HG02973 (cell line): ENCODE results near the gene ADAMTS6.
"Not testable (repeated sequence)": the region's sequence is repeated elsewhere in the genome, so short reads cannot be mapped to it uniquely, and the experiment has no call there.

Experiments used
- ATAC-seq: cut with Tn5 transposase; IDR thresholded peaks from one replicate; pipeline ENCODE4 v1.9.1; 2021; ENCODE audit warnings: moderate library complexity; ENCODE audit not compliant: unreplicated experiment

Gene ADAMTS6

GRCh38 chr5:65370505-65370904, 111.2 kb downstream of the ADAMTS6 start:
- ATAC-seq: not testable (repeated sequence)

GRCh38 chr5:65366655-65367054, 115.1 kb downstream of the ADAMTS6 start:
- ATAC-seq: no peak

- no peak for ATAC-seq
Observed at GRCh38 chr5:65364907-65365306, 116.8 kb downstream of the ADAMTS6 start.

DNA sequence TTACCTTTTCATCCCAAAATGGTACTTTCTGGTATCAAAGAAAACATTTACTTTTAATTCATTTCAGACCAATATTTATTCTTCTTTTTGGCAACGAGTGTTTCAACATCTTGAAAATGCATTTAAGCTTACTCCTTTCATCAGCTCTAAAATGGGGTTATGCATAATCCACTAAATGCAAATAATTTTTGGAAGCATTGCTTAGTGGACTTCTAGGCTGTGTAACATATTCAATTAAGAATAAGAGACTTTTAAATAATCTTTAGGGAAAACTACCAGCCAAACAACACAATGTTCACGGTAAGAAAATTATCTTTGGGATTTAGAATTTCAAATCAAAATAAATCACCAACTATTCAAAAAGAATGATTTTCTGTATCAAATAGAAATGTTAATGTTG, 118.2 kb downstream of the ADAMTS6 start:
- ATAC-seq: no peak

DNA sequence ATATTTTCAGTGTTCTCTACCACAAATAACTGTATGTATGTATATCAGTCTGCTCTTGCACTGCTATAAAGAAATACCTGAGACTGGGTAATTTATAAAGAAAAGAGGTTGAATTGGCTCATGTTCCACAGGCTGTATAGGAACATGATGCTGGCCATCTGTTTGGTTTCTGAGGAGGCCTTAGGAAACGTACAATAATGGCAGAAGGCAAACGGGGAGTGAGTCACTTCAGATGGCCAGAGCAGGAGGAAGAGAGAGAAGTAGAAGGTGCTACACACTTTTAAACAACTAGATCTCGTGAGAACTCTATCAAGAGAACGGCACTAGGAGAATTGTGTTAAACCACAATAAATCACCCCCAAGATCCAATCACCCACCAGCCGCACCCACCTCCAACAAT, 121.7 kb downstream of the ADAMTS6 start:
- ATAC-seq: no peak

DNA sequence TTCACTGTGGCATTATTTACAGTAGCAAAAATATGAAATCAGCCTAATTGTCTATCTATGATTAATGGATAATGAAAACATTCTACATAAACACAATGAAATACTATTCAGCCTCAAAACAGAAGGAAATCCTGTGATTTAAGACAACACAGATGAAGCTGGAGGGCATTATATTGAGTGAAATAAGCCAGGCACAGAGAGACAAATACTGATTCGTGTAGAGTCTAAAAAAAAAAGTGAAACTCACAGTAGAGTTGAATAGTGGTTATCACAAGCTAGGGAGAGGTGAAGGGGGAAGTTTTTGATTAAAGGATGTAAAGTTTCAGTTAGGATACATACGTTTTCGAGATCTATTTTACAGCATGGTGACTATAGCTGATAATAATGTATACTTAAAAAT, 122.2 kb downstream of the ADAMTS6 start:
- no peak for ATAC-seq

DNA sequence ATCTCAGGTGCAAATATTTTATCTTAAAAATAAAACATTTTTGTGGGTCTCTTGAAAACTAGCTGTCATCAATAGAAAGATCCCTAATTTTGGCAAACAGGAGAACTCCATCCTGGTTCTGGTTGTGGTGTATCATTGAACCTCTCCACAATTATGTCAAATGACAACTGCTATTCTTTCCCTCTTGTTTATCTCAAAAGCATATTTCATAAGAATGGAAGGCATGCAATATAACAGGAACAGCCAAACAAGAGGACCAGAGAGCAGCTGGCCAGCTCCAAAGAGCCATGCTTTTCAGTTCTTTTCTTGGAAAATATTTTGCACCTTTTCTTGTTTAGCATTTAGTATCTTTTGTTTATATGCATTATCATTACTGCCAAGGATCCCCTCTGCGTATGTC, 125.4 kb downstream of the ADAMTS6 start:
- ATAC-seq: no peak

GRCh38 chr5:65355301-65355700, 126.4 kb downstream of the ADAMTS6 start:
- no peak for ATAC-seq

DNA sequence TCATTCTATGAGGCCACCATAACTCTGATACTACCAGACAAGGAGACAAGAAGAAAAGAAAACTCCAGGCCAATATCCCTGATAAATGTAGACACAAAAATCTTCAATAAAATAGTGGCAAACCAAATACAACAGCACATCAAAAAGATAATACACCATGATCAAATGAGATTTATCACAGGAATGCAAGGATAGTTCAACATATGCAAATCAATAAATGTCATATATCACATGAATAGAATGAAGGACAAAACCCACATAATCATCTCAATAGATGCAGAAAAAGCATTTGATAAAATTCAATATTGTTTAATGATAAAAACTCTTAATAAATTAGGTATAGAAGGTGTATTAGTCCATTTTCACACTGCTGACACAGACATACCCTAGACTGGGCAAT, 139.9 kb downstream of the ADAMTS6 start:
- ATAC-seq: no peak

DNA sequence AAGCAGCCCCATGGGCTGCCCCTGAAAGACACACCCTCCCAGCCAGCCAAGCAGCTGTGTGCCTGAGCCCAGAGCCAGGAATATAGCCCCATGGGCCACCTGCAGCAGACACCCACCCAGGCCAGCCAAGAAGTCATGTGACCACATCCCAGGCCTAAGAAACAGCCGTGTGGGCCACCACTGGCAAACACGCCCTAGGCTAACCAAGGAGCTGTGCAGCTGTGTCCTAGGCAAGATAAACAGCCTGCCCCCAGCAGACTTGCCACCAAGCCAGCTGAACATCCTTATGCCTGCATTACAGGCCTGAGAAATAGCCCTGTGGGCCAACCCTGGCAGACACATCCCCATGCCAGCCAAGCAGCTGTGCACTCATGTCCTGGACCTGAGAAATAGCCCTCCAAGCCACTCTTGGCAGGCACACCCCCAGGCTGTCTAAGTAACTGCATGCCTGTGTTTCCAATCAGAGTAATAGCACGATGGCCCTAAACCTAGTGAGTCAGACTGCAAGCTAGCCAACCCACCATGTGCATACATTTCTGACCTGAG, 143.0 kb downstream of the ADAMTS6 start:
- ATAC-seq: no peak

GRCh38 chr5:65334077-65334476, 147.6 kb downstream of the ADAMTS6 start:
- no peak for ATAC-seq

DNA sequence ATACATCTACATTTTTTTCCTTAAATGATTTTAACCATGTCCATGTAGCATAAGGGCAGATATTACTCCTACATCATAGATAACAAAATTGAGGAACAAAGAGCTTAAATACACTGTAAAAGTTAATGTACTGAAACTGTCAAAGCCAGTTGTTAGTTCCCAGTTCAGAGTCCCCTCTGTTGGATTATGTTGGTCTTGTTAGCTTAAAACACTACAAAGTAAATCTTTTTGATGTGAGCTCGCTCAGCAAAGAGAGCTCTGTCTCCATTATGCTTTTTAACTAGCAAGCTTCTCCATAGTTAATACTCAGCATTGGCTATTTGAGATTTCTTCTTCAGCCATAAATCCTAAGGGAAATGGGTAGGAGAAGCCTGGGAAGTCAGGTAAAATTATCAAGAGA, 149.1 kb downstream of the ADAMTS6 start:
- ATAC-seq: no peak

DNA sequence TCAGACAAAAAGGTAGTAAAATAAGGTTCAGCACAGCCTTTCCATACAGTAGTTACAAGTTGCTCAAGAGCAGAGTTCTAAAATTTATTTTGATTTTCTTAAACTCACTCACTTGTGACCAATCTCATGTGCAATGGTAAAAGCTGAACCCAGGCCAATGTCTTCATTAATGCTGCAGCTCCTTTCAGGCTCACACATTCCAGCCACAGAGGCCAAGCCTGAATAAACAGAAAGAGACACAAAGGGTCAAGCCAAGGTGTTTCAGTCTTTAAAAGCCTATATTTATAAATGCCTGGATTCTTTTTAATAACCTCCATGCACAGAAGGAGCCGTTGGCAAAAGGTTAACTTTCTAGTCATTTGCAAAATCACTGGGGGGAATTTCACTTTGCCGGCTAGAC, 152.5 kb downstream of the ADAMTS6 start:
- ATAC-seq: no peak

- ATAC-seq: no peak
Observed at GRCh38 chr5:65327582-65327981, 154.1 kb downstream of the ADAMTS6 start.

- no peak for ATAC-seq
Observed at GRCh38 chr5:65326922-65327321, 154.8 kb downstream of the ADAMTS6 start.

DNA sequence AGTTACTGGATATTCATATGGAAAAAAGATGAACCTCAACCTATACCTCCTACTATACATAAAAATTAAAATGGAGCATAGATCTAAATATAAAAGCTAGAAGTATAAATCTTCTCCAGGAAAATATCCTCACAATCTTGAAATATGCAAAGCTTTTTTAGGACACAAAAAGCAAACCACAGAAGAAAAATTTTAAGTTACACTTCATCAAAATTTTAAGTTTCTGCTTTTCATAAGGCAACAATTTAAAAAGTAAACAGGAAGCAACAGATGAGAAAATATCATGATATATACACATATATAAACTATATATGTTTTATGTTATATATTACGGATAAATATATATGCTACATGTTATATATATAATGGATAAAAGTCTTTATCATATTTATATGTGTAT, 157.5 kb downstream of the ADAMTS6 start:
- ATAC-seq: no peak

DNA sequence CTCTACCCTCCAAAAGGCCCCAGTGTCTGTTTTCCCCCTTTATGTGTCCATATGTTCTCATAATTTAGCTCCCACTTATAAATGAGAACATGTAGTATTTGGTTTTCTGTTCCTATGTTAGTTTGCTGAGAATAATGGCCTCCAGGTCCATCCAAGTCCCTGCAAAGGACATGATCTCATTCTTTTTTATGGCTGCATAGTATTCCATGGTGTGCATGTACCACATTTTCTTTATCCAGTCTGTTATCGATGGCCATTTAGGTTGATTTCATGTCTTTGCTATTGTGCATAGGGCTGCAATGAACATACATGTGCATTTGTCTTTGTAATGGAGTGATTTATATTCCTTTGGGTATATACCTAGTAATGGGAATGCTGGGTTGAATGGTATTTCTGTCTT, 161.0 kb downstream of the ADAMTS6 start:
- not testable (repeated sequence) for ATAC-seq

DNA sequence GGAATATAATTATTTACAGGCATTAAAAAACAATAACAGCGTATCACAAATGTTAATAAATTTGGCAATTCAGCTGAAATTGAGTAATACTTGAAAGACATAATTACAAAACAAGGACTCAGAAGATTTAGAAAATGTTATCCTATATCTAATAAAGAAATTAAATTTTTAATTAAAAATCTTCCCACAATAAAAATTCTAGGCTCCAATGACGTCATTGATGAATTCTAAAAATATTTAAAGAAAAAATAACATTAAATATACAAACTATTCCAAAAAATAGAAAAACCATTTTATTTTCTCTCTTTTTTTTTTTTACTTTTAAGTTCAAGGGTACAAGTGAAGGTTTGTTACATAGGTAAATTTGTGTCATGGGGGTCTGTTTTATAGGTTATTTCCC, 161.5 kb downstream of the ADAMTS6 start:
- no peak for ATAC-seq

GRCh38 chr5:65307931-65308330, 173.8 kb downstream of the ADAMTS6 start:
- no peak for ATAC-seq

- ATAC-seq: no peak
Observed at GRCh38 chr5:65307088-65307487, 174.6 kb downstream of the ADAMTS6 start.

DNA sequence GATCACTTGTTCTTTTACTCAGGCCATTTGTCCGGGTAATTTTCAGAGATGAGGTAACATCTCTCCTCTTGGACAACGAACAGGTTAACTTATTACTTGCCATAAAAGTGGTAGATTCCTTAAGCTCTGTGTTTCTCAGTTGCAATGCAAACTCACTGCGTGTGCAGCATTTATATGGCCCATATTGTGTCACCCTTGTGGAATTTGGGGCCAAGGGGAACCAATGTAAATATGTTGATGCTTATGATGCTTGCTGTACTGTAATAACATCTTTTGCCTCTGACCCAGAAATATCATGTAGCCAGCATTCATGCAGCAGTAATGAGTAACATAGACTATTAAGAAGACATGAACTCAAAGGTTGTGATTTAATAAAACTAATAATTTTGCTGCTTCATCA, 175.8 kb downstream of the ADAMTS6 start:
- no peak for ATAC-seq

DNA sequence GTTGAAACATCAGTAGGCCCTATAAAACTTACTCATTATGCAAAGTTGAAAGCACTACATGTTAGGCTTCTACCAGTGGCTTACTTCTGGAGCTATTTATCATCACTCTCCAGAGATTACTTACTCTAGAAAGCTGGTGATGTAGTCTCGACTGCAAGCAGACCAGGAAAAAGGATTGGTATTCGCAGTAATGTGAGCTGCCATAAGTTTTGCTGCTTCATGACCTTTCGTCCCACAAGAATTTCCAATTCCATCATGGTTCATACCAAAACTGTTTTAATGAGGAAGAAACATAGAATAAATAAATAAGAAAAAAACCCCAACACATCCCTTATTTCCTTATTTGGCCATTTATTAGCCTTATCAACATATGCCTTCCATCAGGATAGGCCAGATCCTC, 181.9 kb downstream of the ADAMTS6 start:
- no peak for ATAC-seq

- no peak for ATAC-seq
Observed at GRCh38 chr5:65296067-65296466, 185.7 kb downstream of the ADAMTS6 start.

DNA sequence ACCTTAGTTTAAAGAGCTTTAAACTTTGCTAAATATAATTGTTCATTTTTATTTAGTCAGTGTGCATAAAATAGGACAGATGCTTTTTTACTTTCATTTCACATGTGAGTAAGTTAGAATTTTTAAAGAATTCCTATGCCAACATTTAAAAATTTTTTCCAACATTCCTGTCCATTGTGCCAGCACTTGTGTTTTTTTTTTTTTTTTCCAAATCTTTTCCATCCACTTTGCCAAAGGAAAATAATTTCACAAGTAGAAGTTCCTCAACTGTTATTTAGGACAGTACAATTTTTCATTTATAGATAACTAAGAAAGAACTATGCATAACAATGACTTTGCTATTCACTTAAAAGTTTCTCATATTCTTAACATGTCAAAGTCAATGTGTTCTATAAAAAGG, 189.5 kb downstream of the ADAMTS6 start:
- ATAC-seq: no peak
